HepG2 (cell line): Measurements from ENCODE around the gene VPS4A. TPM values are rescaled to one million over a fixed set of nuclear protein-coding genes. Genes with fewer than 3 reads are reported as not detected.

ENCODE experiments used
- AKAP8 ChIP-seq: sonication (generic); formaldehyde crosslinking; IDR thresholded peaks from 2 replicates; pipeline ENCODE4 v1.5.1; 2020; ENCODE audit warnings: mild to moderate bottlenecking, missing genetic modification reagents
- ATF2 ChIP-seq: sonication (generic); formaldehyde crosslinking; IDR thresholded peaks from 2 replicates; pipeline ENCODE4 v1.4.0; 2020; ENCODE audit warnings: missing genetic modification reagents
- CTCF ChIP-seq: sonication (generic); formaldehyde crosslinking; IDR thresholded peaks from 2 replicates; pipeline ENCODE4 v1.5.0; 2020; ENCODE audit warnings: mild to moderate bottlenecking, missing genetic modification reagents, moderate library complexity
- DMAP1 ChIP-seq: IDR thresholded peaks from 2 replicates; pipeline ENCODE4 v1.6.1; 2016
- FOXO1 ChIP-seq: sonication (generic); formaldehyde crosslinking; IDR thresholded peaks from 2 replicates; pipeline ENCODE4 v1.4.0; 2020; ENCODE audit warnings: missing genetic modification reagents
- GABPB1 ChIP-seq: IDR thresholded peaks from 2 replicates; pipeline ENCODE4 v1.6.1; 2016; ENCODE audit warnings: mild to moderate bottlenecking, missing genetic modification reagents, moderate library complexity, missing compliant biosample characterization
- ISL2 ChIP-seq: sonication (generic); formaldehyde crosslinking; IDR thresholded peaks from 2 replicates; pipeline ENCODE4 v1.5.0; 2020; ENCODE audit warnings: missing genetic modification reagents
- KLF6 ChIP-seq: IDR thresholded peaks from 2 replicates; pipeline ENCODE4 v1.8.0; 2016; ENCODE audit warnings: missing biosample characterization, missing genetic modification reagents
- MATR3 ChIP-seq: sonication (generic); formaldehyde crosslinking; IDR thresholded peaks from 2 replicates; pipeline ENCODE4 v1.4.0; 2020; ENCODE audit warnings: missing genetic modification reagents
- PAF1 ChIP-seq: IDR thresholded peaks from 2 replicates; pipeline ENCODE4 v1.6.1; 2016; ENCODE audit warnings: missing genetic modification reagents, missing compliant biosample characterization
- SALL1 ChIP-seq: sonication (generic); formaldehyde crosslinking; IDR thresholded peaks from 2 replicates; pipeline ENCODE4 v1.8.0; 2022; ENCODE audit warnings: mild to moderate bottlenecking, missing genetic modification reagents
- SMAD9 ChIP-seq: sonication (generic); formaldehyde crosslinking; IDR thresholded peaks from 2 replicates; pipeline ENCODE4 v1.5.1; 2020; ENCODE audit warnings: mild to moderate bottlenecking, missing genetic modification reagents
- SMARCC2 ChIP-seq: fragments of 450-650 bp; IDR thresholded peaks from 2 replicates; pipeline ENCODE4 v1.6.1; 2017; ENCODE audit warnings: antibody characterized with exemption, mild to moderate bottlenecking
- TBP ChIP-seq: sonication (generic); formaldehyde crosslinking; IDR thresholded peaks from 2 replicates; pipeline ENCODE4 v1.5.0; 2020; ENCODE audit warnings: missing genetic modification reagents
- ZBTB42 ChIP-seq: sonication (generic); formaldehyde crosslinking; IDR thresholded peaks from 2 replicates; pipeline ENCODE4 v1.5.0; 2020; ENCODE audit warnings: mild to moderate bottlenecking, missing genetic modification reagents
- ZFP37 ChIP-seq: sonication (generic); formaldehyde crosslinking; IDR thresholded peaks from 2 replicates; pipeline ENCODE4 v1.4.0; 2020; ENCODE audit warnings: missing genetic modification reagents, borderline replicate concordance
- ZNF326 ChIP-seq: sonication (generic); formaldehyde crosslinking; IDR thresholded peaks from 2 replicates; pipeline ENCODE4 v1.4.0; 2020; ENCODE audit warnings: missing genetic modification reagents, borderline replicate concordance
- ZNF382 ChIP-seq: sonication (generic); formaldehyde crosslinking; IDR thresholded peaks from 2 replicates; pipeline ENCODE4 v1.5.0; 2020; ENCODE audit warnings: missing genetic modification reagents, mild to moderate bottlenecking, borderline replicate concordance
- ZNF513 ChIP-seq: sonication (generic); formaldehyde crosslinking; conservative IDR thresholded peaks from 2 replicates; pipeline ENCODE4 v1.5.0; 2020; ENCODE audit warnings: missing genetic modification reagents
- ZNF709 ChIP-seq: sonication (generic); formaldehyde crosslinking; IDR thresholded peaks from 2 replicates; pipeline ENCODE4 v1.5.0; 2020; ENCODE audit warnings: mild to moderate bottlenecking, missing genetic modification reagents
- ZNF724P ChIP-seq: sonication (generic); formaldehyde crosslinking; IDR thresholded peaks from 2 replicates; pipeline ENCODE4 v1.8.0; 2022; ENCODE audit warnings: missing genetic modification reagents, borderline replicate concordance
- ZNF781 ChIP-seq: sonication (generic); formaldehyde crosslinking; IDR thresholded peaks from 2 replicates; pipeline ENCODE4 v1.5.1; 2020; ENCODE audit warnings: borderline replicate concordance, mild to moderate bottlenecking, missing genetic modification reagents; ENCODE audit errors: not compliant biosample characterization
- ZNF879 ChIP-seq: sonication (generic); formaldehyde crosslinking; IDR thresholded peaks from 2 replicates; pipeline ENCODE4 v1.8.1; 2023; ENCODE audit warnings: missing genetic modification reagents
- polyA plus RNA-seq, 8 experiments: library from polyadenylated mRNA; depleted of rRNA in 3 of 8; stranded (reverse) in 7 of 8; unstranded in 1 of 8; fragments of >200 nt; fragmentation: Illumina TruSeq in 4 of 8; extraction: Trizol in 4 of 8; gene quantifications; 2 replicates each; pipeline versions ENCODE4 v1.2.1 to v1.2.3, GENCODE V29; 2011 to 2016; ENCODE audit warnings: low read depth in 4 of 8, missing spikeins in 1 of 8, mixed read lengths in 1 of 8; ENCODE audit not compliant: insufficient read depth in 1 of 8
- total RNA-seq, 5 experiments: library from RNA; depleted of rRNA; stranded (reverse); fragments of >200 nt; fragmentation: Illumina TruSeq; extraction: Trizol; gene quantifications; 2 replicates each; pipeline ENCODE4 v1.2.3, GENCODE V29; 2016; ENCODE audit warnings: low read depth in 1 of 5

VPS4A gene
- total and polyA plus RNA-seq, 2 of the 13 experiments (the other 11 are each of a cell fraction or from before 2014, with no cell fraction given) = 13.2 to 27.9 TPM

GRCh38 chr16:69330286-69331109 is 19.3 kb downstream of the VPS4A start, which contains the start of gene PDF (continued):
- TF ChIP-seq ATF2 (CRISPR knock-in tag) = peak; percentile 78; the same call in 1 of the 2 replicates
- TF ChIP-seq ZNF724P = peak; percentile 92; the same call in 1 of the 2 replicates
- TF ChIP-seq ZNF513 = peak; percentile 89; the same call in 1 of the 2 replicates
- TF ChIP-seq TBP (CRISPR knock-in tag) = peak; percentile 90; the same call in 1 of the 2 replicates
- TF ChIP-seq FOXO1 = peak; percentile 67
- no peak for TF ChIP-seq MATR3 (CRISPR knock-in tag)
- peak; percentile 82 for TF ChIP-seq SALL1 (CRISPR knock-in tag)
- peak; percentile 81; the same call in 1 of the 2 replicates for TF ChIP-seq AKAP8 (CRISPR knock-in tag)
- peak; percentile 85 for TF ChIP-seq ZFP37 (CRISPR knock-in tag)
- TF ChIP-seq DMAP1 (CRISPR knock-in tag) = peak; percentile 90
- peak; percentile 84 for TF ChIP-seq ISL2 (CRISPR knock-in tag)
- peak; percentile 89; the same call in 1 of the 2 replicates for TF ChIP-seq ZBTB42 (CRISPR knock-in tag)
- TF ChIP-seq CTCF (CRISPR knock-in tag) = peak; percentile 65
- peak; percentile 93 for TF ChIP-seq SMAD9 (CRISPR knock-in tag)
- TF ChIP-seq KLF6 = peak; percentile 95; the same call in 1 of the 2 replicates
- TF ChIP-seq ZNF326 = no peak
- TF ChIP-seq SMARCC2 = no peak
- TF ChIP-seq ZNF382 (CRISPR knock-in tag) = no peak
- peak; percentile 71; the same call in 1 of the 2 replicates for TF ChIP-seq ZNF879
- peak; percentile 94 for TF ChIP-seq GABPB1 (CRISPR knock-in tag)
- TF ChIP-seq ZNF709 = peak; percentile 90; the same call in 1 of the 2 replicates
- no peak for TF ChIP-seq ZNF781 (CRISPR knock-in tag)
- no peak for TF ChIP-seq PAF1 (CRISPR knock-in tag)
